ENCODE results near the gene FAM131B.

DNA sequence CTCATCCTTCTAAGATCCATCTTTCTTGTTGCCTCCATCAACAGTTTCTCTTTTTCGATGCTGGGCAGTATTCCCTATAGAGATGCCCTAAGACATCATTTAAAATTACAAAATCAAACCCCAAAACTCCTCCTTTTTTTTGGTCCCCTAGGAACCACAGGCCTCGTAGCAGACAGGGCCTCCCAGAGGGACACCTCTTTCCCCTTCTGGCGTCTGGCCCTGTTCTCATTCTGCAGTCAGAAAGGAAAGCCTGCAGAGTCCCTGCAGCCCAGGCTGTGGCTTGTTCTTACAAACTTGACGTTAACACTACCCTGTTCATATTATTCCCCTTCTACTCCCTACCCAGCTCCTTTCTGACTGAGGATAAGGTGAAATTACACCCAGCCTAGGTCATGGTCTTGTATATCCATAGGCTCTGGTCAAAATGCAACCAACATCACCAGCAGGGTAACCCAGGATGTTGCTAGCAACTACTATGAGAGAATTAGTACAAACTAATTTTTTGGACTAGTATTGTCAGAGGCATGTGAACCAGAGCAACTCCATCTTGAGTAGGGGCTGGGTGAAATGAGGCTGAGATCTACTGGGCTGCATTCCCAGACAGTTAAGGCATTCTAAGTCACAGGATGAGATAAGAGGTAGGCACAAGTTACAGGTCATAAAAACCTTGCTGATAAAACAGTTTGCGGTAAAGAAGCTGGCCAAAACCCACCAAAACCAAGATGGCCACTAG lies 49.6 kb upstream of the FAM131B start:
- TF ChIP-seq, protein P1, sequence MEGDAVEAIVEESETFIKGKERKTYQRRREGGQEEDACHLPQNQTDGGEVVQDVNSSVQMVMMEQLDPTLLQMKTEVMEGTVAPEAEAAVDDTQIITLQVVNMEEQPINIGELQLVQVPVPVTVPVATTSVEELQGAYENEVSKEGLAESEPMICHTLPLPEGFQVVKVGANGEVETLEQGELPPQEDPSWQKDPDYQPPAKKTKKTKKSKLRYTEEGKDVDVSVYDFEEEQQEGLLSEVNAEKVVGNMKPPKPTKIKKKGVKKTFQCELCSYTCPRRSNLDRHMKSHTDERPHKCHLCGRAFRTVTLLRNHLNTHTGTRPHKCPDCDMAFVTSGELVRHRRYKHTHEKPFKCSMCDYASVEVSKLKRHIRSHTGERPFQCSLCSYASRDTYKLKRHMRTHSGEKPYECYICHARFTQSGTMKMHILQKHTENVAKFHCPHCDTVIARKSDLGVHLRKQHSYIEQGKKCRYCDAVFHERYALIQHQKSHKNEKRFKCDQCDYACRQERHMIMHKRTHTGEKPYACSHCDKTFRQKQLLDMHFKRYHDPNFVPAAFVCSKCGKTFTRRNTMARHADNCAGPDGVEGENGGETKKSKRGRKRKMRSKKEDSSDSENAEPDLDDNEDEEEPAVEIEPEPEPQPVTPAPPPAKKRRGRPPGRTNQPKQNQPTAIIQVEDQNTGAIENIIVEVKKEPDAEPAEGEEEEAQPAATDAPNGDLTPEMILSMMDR (optimal IDR thresholded peaks at IDR 0.05 in 1 of 3, IDR thresholded peaks at IDR 0.05 in 1 of 3, conservative IDR thresholded peaks at IDR 0.05 in 1 of 3; ENCODE audit: extremely low read depth in 1 of 3, insufficient read depth in 2 of 3, low read length in 3 of 3) = no peak
- no peak for TF ChIP-seq EZH2 (IDR thresholded peaks at IDR 0.05; ENCODE audit: low read length)
